Common myeloid progenitor, CD34-positive (primary cell): ENCODE measurements around the gene EHBP1.

Source experiments
- CTCF ChIA-PET: fragments of 350-600 bp; sonication (Branson Sonifier 250); formaldehyde crosslinking; loops from one replicate; lab custom pipeline; 2021; ENCODE audit warnings: antibody characterized with exemption; lab: Charles Lee
- POLR2A ChIA-PET: fragments of 350-600 bp; sonication (Branson Sonifier 250); formaldehyde crosslinking; loops from one replicate; lab custom pipeline; 2021; ENCODE audit warnings: antibody characterized with exemption; lab: Charles Lee
- DNase-seq, 3 donors: peaks; one replicate each; pipeline versions ENCODE4 v3.0.0 to v3.0.0-alpha.2; 2013
- H3K27ac ChIP-seq, 2 experiments: 1 replicate in 1 of 2; 2 replicates in 1 of 2; pipeline ENCODE4 v1.7.0; 2013; ENCODE audit warnings: inconsistent platforms in 2 of 2, low read length in 2 of 2, mild to moderate bottlenecking in 2 of 2, low read depth in 1 of 2, moderate library complexity in 1 of 2; ENCODE audit not compliant: severe bottlenecking in 2 of 2, insufficient read depth in 1 of 2, poor library complexity in 1 of 2
- H3K27me3 ChIP-seq, 5 experiments: replicated peaks in 2 of 5; 1 replicate in 3 of 5; 2 replicates in 2 of 5; pipeline versions ENCODE4 v1.6.1 to v1.7.0; 2013; ENCODE audit warnings: low read length in 4 of 5, mild to moderate bottlenecking in 2 of 5, moderate library complexity in 2 of 5, inconsistent platforms in 1 of 5; ENCODE audit not compliant: insufficient read depth in 5 of 5, control insufficient read depth in 4 of 5
- H3K36me3 ChIP-seq, 4 experiments: 1 replicate in 2 of 4; 2 replicates in 2 of 4; pipeline versions ENCODE4 v1.6.1 to v1.7.0; 2013; ENCODE audit warnings: low read length in 3 of 4, control low read depth in 1 of 4, mild to moderate bottlenecking in 1 of 4; ENCODE audit not compliant: control insufficient read depth in 4 of 4, insufficient read depth in 4 of 4
- H3K4me1 ChIP-seq, 4 experiments: 1 replicate in 3 of 4; 2 replicates in 1 of 4; pipeline versions ENCODE4 v1.6.1 to v1.7.1; 2013; ENCODE audit warnings: low read length in 3 of 4, mild to moderate bottlenecking in 3 of 4, control low read depth in 1 of 4, inconsistent platforms in 1 of 4, moderate library complexity in 1 of 4; ENCODE audit not compliant: control insufficient read depth in 4 of 4, insufficient read depth in 4 of 4; ENCODE audit errors: control extremely low read depth in 1 of 4
- H3K4me3 ChIP-seq, 7 experiments: 1 replicate in 4 of 7; 2 replicates in 3 of 7; pipeline versions ENCODE4 v1.5.1 to v1.7.0; 2013; ENCODE audit warnings: mild to moderate bottlenecking in 7 of 7, low read length in 6 of 7, moderate library complexity in 6 of 7, inconsistent platforms in 2 of 7, low read depth in 2 of 7, control low read depth in 1 of 7; ENCODE audit not compliant: insufficient read depth in 4 of 7, control insufficient read depth in 1 of 7; ENCODE audit errors: extremely low read depth in 1 of 7
- H3K9me3 ChIP-seq, 5 experiments: 1 replicate in 4 of 5; 2 replicates in 1 of 5; pipeline versions ENCODE4 v1.6.1 to v1.7.1; 2013; ENCODE audit warnings: low read length in 4 of 5, mild to moderate bottlenecking in 2 of 5, inconsistent platforms in 1 of 5, low read depth in 1 of 5, moderate library complexity in 1 of 5; ENCODE audit not compliant: control insufficient read depth in 4 of 5, insufficient read depth in 2 of 5; ENCODE audit errors: control extremely low read depth in 1 of 5
- WGBS: methylation state at CpG from one replicate; pipeline ENCODE4 v1.1.5; 2013; ENCODE audit not compliant: insufficient coverage; 5-methylcytosine and 5-hydroxymethylcytosine counted together

Gene EHBP1

DNA sequence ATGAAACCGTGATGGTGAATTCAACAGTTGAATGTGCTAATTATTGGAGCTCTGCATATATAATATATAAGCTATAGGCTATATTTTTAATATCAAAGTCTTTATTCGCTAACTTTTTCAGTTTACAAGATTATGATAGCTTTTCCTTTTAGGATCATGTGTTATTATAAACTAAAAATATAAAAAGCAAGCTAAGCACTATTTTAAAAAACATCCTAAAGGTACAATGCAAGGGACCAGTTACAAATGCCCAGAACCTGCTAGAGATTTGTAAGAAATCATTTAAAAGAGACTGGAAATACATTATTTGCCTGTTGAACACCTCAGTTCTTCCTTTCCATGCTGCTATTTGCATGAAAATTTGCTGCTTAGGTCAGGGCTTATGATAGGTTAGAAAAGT, 43.4 kb upstream of the EHBP1 start:
- Histone ChIP-seq H3K4me1 (peaks cover 0 to 1% (median 0%) of the 10 kb centered on the region in 4 experiments), H3K4me3 (no peak overlapping the region), H3K27ac (no peak overlapping the region), H3K9me3 (no peaks in the 10 kb centered on the region), H3K27me3 (no peaks in the 10 kb centered on the region), H3K36me3 (no peaks in the 10 kb centered on the region)
- no CpG with 5 or more reads among the region's 2 CpGs for WGBS
- ChIA-PET CTCF (no interaction called here), POLR2A (no interaction called here)
- no peak for DNase-seq

DNA sequence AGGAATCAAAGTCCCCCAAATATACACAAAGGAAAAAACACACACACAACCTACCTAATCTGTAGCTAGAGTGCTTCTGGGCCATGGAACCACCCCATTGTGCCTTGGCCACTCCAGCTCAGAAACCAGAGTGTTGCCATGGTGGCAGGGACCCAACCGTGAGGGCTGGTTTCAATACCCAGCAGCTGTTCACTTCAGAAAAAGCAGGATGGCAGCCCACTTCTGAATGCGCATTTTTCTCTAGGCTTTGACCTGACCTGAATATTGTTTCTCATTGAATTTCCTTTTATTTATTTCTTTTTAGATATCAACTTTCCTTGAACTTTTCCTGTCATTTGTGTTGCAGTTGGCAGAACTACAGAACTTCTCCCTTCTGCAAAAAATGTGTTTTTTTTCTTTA, 43.0 kb upstream of the EHBP1 start:
- DNase-seq: no peak
- Histone ChIP-seq H3K4me1 (peaks cover 0 to 1% (median 0%) of the 10 kb centered on the region in 4 experiments), H3K27ac (no peak overlapping the region), H3K36me3 (no peaks in the 10 kb centered on the region), H3K9me3 (no peaks in the 10 kb centered on the region), H3K4me3 (no peak overlapping the region), H3K27me3 (no peaks in the 10 kb centered on the region)
- WGBS: 91% methylated on average over 1 of the region's 2 CpGs
- CTCF ChIA-PET: no interaction called here
- POLR2A ChIA-PET: no interaction called here

DNA sequence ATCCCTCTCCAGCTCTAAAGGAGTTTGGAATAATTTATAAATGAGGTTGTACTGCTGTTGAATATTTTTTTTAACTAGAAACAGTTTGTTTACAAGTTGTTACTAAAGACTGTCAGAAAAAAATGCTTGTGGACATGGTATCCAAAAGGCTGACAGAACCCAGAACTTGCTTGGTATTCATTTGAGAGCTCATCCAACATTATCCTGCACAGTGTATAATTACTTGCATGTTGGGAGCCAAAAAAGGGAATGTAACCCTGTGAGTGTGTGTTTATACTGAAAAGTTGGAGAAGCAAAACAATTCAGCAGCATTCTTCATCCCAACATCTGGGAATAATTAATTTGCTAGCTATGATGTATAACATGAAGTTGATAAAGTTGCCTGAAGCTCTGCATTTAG, 42.1 kb upstream of the EHBP1 start:
- no peak for DNase-seq
- Histone ChIP-seq H3K36me3 (no peaks in the 10 kb centered on the region), H3K9me3 (no peaks in the 10 kb centered on the region), H3K4me3 (no peak overlapping the region), H3K27ac (no peak overlapping the region), H3K4me1 (peaks cover 0 to 1% (median 0%) of the 10 kb centered on the region in 4 experiments), H3K27me3 (no peaks in the 10 kb centered on the region)
- POLR2A ChIA-PET: no interaction called here
- CTCF ChIA-PET: no interaction called here

DNA sequence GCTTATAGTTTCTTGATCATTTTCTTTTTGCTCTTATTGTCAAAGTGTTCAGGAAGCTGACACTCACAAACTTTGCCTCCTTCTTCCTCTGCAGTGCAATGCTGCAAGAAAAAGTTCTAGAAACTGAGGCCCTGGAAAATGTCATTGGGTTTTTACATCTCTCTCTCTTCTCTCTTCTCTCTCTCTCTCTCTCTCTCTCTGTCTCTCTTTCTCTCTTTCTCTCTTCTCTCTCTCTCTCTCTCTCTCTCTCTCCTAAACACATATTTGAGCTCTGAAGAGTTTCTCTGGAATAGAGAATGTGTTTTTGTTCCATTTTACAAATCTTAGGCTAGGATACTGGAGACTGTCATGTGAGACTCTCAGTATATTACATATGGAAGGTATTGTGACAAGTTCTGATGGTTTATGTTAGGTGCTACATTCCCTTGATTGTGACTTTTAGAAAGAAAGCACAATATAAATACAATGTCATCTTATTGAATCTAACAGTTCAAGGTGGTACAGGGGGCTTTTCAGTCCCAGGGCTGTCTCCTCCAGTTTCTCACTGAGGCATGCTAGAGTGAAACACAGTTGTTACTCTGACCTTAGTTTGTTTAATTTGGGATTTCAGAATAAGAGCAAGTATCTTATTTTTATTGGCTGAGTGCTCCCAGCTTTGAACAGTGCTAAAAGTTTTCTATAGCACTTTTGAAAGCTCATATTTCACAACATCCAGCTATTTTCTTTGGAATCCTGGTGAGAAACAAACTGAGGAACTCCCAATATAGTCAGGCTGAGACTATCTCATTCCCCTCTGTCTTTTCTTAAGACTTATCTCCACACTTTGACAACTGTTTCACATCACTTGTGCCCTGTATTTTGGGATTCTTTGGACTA, 41.4 kb upstream of the EHBP1 start:
- Histone ChIP-seq H3K9me3 (no peaks in the 10 kb centered on the region), H3K27ac (no peak overlapping the region), H3K27me3 (no peaks in the 10 kb centered on the region), H3K4me1 (peaks cover 0 to 1% (median 0%) of the 10 kb centered on the region in 4 experiments), H3K4me3 (no peak overlapping the region), H3K36me3 (no peaks in the 10 kb centered on the region)
- ChIA-PET POLR2A (no interaction called here), CTCF (no interaction called here)
- DNase-seq: no peak

DNA sequence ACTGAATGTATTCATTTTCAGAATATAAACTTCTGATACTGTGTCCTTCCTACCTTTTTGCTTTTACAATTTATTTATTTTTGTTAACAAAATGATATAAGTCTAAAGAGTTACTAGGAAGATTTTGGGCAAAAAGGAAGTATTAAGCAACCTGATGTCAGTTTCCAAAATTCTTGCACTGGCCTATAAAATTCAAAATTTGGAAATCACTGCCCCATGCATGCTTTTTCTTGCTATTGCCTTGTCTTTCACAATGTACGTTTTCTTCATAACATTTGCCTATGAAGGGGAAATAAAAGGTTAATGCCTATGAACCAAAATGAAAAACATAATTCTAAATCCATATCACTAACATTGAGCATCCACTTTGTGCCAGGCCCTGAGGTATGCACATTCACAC, 40.1 kb upstream of the EHBP1 start:
- DNase-seq: no peak
- no CpG with 5 or more reads among the region's 1 CpG for WGBS
- H3K36me3 ChIP-seq: no peaks in the 10 kb centered on the region
- H3K27ac ChIP-seq: no peak overlapping the region
- H3K9me3 ChIP-seq: no peaks in the 10 kb centered on the region
- POLR2A ChIA-PET: no interaction called here
- no peaks in the 10 kb centered on the region for H3K27me3 ChIP-seq
- H3K4me3 ChIP-seq: no peak overlapping the region
- H3K4me1 ChIP-seq: peaks cover 0 to 1% (median 0%) of the 10 kb centered on the region in 4 experiments
- CTCF ChIA-PET: no interaction called here

DNA sequence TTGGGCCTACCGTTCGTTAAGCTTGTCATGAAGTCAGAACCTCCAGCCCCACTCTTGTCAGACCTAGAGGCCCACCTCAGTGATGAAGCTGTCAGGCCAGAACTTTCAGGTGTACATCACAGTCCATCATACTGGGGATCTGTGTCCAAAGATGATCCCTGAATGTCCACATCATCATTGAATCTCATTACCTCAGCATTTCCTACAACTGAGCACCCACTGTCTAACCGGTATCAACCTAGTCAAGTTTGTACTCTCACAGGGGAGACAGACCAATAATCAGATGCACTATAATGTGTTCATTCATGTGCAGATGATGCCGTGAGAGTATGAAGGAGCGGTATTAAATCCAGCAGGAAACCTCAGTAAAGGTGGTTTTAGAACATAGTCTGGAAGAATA, 36.3 kb upstream of the EHBP1 start:
- WGBS: 97% methylated on average over 4 of the region's 5 CpGs
- CTCF ChIA-PET: no interaction called here

DNA sequence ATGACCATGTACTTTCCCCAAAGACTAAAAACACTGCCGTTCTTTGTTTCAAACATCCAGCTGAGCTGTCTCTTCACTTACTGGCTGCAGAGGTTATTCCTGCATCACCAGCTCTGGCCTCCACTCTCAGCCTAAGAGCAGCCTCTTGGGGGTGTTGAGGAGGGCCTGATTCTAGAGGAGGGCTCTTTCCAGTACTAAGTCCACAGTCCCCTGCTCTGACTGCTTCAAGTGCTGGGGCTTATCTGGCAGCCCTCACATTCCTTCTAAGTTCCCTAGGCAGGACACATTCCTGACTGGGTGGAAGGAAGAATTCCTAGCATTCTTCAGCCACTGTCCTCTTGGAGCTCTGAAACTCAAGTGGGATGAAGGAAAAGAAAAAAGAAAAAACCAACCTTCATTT, 32.9 kb upstream of the EHBP1 start:
- no peak overlapping the region for H3K27ac ChIP-seq
- no peaks in the 10 kb centered on the region for H3K27me3 ChIP-seq
- no peaks in the 10 kb centered on the region for H3K9me3 ChIP-seq
- 100% methylated on average over 1 of the region's 1 CpG for WGBS
- H3K4me3 ChIP-seq: no peak overlapping the region
- no peaks in the 10 kb centered on the region for H3K4me1 ChIP-seq
- CTCF ChIA-PET: no interaction called here
- H3K36me3 ChIP-seq: no peaks in the 10 kb centered on the region
- no peak for DNase-seq
- POLR2A ChIA-PET: no interaction called here

More for the DNA sequence above, 36.3 kb upstream of the EHBP1 start:
- Histone ChIP-seq H3K4me1 (no peaks in the 10 kb centered on the region), H3K4me3 (no peak overlapping the region), H3K9me3 (no peaks in the 10 kb centered on the region), H3K36me3 (no peaks in the 10 kb centered on the region), H3K27me3 (no peaks in the 10 kb centered on the region), H3K27ac (no peak overlapping the region)
- POLR2A ChIA-PET: no interaction called here
- no peak for DNase-seq
